Tibial nerve (tissue), 4 donors: ENCODE data around the gene KCNQ1.

Source experiments
- EP300 ChIP-seq, 2 donors: sonication (generic); formaldehyde crosslinking; IDR thresholded peaks; one replicate each; pipeline ENCODE4 v1.6.1; 2017; ENCODE audit warnings: antibody characterized with exemption in 2 of 2, mild to moderate bottlenecking in 1 of 2
- TF ChIP-seq, protein P1 (sequence below), 5 experiments: fragments of 200-600 bp in 3 of 5; fragments of 450-650 bp in 2 of 5; sonication (generic) in 3 of 5; IDR thresholded peaks; one replicate each; pipeline ENCODE4 v1.5.1; 2016 to 2019; ENCODE audit warnings: antibody characterized with exemption in 5 of 5, mild to moderate bottlenecking in 3 of 5, moderate library complexity in 2 of 5

DNA sequence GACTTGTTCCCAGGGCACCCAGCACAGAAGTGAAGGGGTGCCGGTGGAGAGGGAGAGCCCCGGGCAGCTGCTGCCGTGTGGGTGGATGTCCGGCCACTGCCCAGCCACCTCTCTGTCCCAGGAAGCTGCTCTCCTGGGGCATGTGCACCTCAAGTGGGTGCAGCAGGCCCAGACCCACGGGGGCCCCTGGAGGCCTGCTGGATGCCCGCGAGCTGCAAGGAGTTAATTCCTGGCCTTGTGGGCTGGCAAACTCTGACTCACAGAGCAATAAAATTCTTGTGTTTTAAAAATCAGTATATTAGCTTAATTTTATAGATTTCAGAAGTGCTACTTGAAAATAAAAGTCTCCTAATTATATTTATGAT, 292.4 kb downstream of the KCNQ1 start:
- TF ChIP-seq, protein P1, sequence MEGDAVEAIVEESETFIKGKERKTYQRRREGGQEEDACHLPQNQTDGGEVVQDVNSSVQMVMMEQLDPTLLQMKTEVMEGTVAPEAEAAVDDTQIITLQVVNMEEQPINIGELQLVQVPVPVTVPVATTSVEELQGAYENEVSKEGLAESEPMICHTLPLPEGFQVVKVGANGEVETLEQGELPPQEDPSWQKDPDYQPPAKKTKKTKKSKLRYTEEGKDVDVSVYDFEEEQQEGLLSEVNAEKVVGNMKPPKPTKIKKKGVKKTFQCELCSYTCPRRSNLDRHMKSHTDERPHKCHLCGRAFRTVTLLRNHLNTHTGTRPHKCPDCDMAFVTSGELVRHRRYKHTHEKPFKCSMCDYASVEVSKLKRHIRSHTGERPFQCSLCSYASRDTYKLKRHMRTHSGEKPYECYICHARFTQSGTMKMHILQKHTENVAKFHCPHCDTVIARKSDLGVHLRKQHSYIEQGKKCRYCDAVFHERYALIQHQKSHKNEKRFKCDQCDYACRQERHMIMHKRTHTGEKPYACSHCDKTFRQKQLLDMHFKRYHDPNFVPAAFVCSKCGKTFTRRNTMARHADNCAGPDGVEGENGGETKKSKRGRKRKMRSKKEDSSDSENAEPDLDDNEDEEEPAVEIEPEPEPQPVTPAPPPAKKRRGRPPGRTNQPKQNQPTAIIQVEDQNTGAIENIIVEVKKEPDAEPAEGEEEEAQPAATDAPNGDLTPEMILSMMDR (IDR thresholded peaks at IDR 0.05) = no peak
- no peak for TF ChIP-seq EP300 (IDR thresholded peaks at IDR 0.05)
